Measurements from ENCODE around the gene IFT27. TPM values are rescaled to one million over a fixed set of nuclear protein-coding genes. Genes with fewer than 3 reads are reported as not detected.

The IFT27 gene
- 26.3 and 28.5 TPM in 2 replicates for total RNA-seq

DNA sequence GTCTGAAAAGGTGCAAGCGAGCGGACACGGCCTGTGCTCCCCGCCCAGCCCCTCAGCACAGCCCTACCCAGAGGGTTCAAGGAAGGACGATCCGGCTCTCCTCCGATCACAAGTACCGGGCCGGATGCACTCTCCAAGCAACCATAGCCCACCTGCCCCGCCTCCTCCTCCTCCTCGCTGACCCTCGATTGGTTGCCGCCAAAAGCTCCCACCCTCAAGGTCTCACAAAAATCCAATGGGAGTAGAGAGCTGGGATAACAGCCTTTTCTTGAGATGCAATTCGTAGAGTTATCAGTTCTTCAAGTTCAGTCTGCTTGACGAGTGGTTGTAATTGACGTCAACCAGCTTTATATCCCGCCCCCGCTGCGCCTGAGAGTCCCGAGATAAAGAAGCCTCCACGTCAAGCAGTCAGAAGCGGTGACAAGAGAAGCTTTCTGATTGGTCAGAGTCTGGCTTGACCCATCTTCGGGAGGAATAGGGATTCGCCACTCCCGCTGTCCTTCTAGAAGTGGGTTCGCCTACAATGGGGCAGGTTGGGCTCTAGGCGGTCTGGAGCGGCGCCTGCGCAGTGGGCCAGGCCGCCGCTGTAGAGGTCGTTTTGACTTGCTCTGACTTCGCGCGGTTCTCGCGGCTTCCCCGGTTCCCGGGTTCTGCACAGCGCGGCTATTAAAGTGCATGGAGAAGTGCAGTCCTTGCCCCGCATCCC lies at the start of gene IFT27:
Gene IFT27 (minus strand): TSS at position 156 of the 706 bp plus-strand sequence. CDS start 412 bp downstream, outside the sequence.
- intact Hi-C loops (cut with micrococcal nuclease), result loop anchor here (1.0 to 5.0 kb wide), 2 partner anchors 247 to 466 kb away; partner anchors contain the start of genes EIF3D and RAC2
- H3K27ac Mint-ChIP-seq, result peak within 1 kb of the TSS; percentile 94
- peaks cover 24% of the 10 kb centered on the region for H3K4me1 Mint-ChIP-seq
- peak within 1 kb of the TSS; percentile 90 for H3K4me3 Mint-ChIP-seq
- H3K9me3 Mint-ChIP-seq, result no peaks in the 10 kb centered on the region
- H3K36me3 Mint-ChIP-seq (ENCODE audit: low read depth), result no peaks in the 10 kb centered on the region
- no peaks in the 10 kb centered on the region for H3K27me3 Mint-ChIP-seq
- DNase-seq, result peak; percentile 99

- Mint-ChIP-seq H3K9me3 (no peaks in the 10 kb centered on the region), H3K36me3 (ENCODE audit: low read depth) (no peaks in the 10 kb centered on the region), H3K4me1 (peaks cover 5% of the 10 kb centered on the region), H3K4me3 (no peak overlapping the region), H3K27ac (no peak overlapping the region), H3K27me3 (peaks cover 25% of the 10 kb centered on the region)
- no peak for DNase-seq
- intact Hi-C loops (cut with micrococcal nuclease), result no loop called here
Observed at GRCh38 chr22:36824655-36825054, 48.7 kb upstream of the IFT27 start.

- intact Hi-C loops (cut with micrococcal nuclease), result no loop called here
- H3K27ac Mint-ChIP-seq, result no peak overlapping the region
- no peaks in the 10 kb centered on the region for H3K36me3 Mint-ChIP-seq (ENCODE audit: low read depth)
- H3K27me3 Mint-ChIP-seq, result peaks cover 29% of the 10 kb centered on the region
- no peaks in the 10 kb centered on the region for H3K4me1 Mint-ChIP-seq
- no peaks in the 10 kb centered on the region for H3K9me3 Mint-ChIP-seq
- no peak overlapping the region for H3K4me3 Mint-ChIP-seq
- no peak for DNase-seq
Observed at GRCh38 chr22:36823186-36823839, 47.4 kb upstream of the IFT27 start.

DNA sequence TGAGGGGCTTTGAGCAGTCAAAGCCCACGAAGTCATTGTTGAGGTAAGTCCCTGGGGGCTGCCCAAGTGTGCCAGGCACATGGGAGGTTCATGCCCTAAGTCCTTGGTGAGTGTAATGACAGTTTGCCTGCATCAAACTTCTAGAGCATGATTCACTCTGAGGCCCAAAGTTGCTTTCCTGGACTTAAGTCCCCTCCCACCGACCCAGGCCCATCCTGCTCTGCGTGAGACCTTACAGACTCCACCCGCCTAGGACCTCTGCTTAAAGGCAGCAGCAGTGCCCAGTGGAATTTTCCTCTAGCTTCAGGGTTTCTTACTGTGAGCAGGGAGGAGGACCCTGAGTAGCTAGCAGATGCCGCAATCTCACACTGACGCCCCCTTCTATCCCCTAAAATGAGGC lies 46.7 kb upstream of the IFT27 start:
- H3K36me3 Mint-ChIP-seq (ENCODE audit: low read depth), result no peaks in the 10 kb centered on the region
- no peak overlapping the region for H3K27ac Mint-ChIP-seq

DNA sequence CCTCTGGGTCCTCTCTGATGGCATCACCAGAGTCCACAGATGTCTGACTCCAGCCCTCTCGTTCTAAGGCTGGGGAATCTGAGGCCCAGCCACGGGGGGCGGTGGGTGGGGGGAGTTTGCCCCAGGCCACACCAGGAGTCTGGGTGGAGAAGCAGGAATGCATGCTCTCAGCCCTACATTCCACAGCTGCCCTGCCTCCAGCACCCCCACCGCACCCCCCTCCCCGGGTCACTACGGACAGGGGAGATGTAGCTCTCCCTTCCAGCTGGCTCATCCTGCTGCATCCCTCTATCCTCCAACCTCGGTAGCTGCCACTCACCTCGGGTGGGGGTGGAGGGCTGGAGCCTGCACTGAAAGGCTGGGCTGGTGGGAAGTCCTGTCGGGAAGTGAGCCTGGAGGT lies 43.2 kb upstream of the IFT27 start:
- H3K9me3 Mint-ChIP-seq, result no peaks in the 10 kb centered on the region
- H3K4me3 Mint-ChIP-seq, result no peak overlapping the region
- DNase-seq, result no peak
- no peak overlapping the region for H3K27ac Mint-ChIP-seq
- intact Hi-C loops (cut with micrococcal nuclease), result no loop called here
- peaks cover 55% of the 10 kb centered on the region for H3K27me3 Mint-ChIP-seq
- H3K4me1 Mint-ChIP-seq, result peaks cover 2% of the 10 kb centered on the region
- no peaks in the 10 kb centered on the region for H3K36me3 Mint-ChIP-seq (ENCODE audit: low read depth)

More for the DNA sequence above, 46.7 kb upstream of the IFT27 start:
- Mint-ChIP-seq H3K4me1 (no peaks in the 10 kb centered on the region), H3K27me3 (peaks cover 35% of the 10 kb centered on the region), H3K4me3 (no peak overlapping the region), H3K9me3 (no peaks in the 10 kb centered on the region)
- intact Hi-C loops (cut with micrococcal nuclease), result no loop called here
- no peak for DNase-seq

DNA sequence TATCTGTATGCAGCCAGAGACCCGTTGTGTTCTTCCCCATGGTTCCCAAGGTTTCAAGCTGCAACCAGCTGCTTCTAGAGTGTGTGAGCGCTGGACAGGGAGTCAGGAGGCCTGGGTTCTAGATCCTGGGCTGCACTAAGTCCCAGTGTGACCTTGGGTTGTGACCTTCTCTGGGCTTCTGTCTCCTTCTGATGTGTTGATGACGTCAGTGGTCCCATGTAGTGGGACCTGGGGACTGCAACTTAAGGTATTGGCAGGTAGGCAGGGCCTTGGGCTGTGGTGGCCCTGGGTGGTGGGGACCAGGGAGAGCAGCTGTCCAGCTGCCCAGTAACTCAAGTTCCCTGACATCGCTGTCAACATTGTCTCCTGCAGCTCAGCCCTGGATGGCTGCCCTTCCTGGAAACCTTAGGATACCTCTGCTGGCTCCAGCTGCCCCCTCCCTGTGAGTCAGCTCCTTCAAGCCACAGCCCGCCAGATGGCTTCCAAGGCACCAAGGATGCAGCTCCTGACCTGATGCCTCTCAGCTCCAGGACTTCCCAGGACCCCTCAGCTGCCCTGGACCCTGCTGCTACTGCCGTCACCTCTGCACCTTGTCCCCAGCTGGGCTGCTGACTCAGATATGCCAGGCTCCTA lies 42.2 kb upstream of the IFT27 start:
- DNase-seq, result no peak
- no peak overlapping the region for H3K27ac Mint-ChIP-seq
- H3K4me3 Mint-ChIP-seq, result no peak overlapping the region
- no peaks in the 10 kb centered on the region for H3K36me3 Mint-ChIP-seq (ENCODE audit: low read depth)
- intact Hi-C loops (cut with micrococcal nuclease), result no loop called here
- peaks cover 63% of the 10 kb centered on the region for H3K27me3 Mint-ChIP-seq
- no peaks in the 10 kb centered on the region for H3K9me3 Mint-ChIP-seq
- H3K4me1 Mint-ChIP-seq, result peaks cover 4% of the 10 kb centered on the region

- intact Hi-C loops (cut with micrococcal nuclease), result no loop called here
- Mint-ChIP-seq H3K4me3 (peak overlapping the region; percentile 10), H3K27ac (no peak overlapping the region), H3K4me1 (peaks cover 4% of the 10 kb centered on the region), H3K36me3 (ENCODE audit: low read depth) (no peaks in the 10 kb centered on the region), H3K9me3 (no peaks in the 10 kb centered on the region), H3K27me3 (peaks cover 69% of the 10 kb centered on the region)
- no peak for DNase-seq
Observed at GRCh38 chr22:36817525-36817848, 41.6 kb upstream of the IFT27 start.

DNA sequence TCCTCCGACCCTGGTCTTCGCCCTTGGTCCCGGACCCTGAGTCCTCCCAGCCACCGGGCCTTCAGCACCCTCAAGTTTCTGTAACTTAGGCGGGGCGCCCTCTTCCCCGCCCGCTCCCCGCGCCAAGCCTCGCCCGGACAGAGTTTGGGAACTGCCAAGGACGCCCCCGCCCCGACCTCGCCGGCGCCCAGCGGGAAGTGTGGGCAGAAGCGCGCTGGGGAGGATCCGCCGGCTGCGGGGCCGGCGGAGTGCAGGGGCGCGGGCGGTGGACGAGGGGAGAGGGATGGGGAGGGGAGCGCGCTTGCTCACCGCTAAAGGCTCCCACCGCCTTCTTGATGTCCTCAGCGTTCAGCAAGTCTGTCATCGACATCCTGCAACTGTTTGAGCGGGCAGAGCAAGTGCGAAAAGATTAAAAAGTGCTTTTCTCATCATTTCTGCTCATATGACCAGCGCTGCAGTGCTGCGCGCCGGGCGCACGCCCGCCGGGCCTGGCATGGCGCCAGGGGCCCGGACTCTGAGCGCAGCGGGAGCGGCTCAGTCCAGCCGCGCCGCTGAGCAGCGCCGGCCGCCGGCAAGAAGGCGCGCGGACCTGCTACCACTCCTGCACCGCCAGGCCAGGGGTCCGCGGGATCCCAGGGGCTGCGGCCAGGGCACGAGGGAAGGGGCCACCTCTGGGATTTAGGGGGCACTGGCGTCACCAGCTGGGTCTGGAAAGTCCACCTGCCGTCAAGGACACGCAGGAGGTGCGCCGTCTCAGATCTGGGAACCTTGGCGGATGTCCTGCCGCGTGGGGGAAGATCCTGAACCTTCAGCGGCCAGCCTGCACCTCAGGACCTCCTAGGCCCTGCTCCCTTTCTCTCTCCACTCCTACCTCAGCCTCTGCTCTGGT lies 41.0 kb upstream of the IFT27 start, which contains the start of gene PVALB:
Gene PVALB (minus strand): TSS at position 400 of the 889 bp plus-strand sequence. CDS start 30 bp downstream, at position 370.
- H3K27ac Mint-ChIP-seq, result no peak within 1 kb of the TSS
- peak; percentile 59 for DNase-seq
- no peaks in the 10 kb centered on the region for H3K36me3 Mint-ChIP-seq (ENCODE audit: low read depth)
- H3K27me3 Mint-ChIP-seq, result peaks cover 69% of the 10 kb centered on the region
- no peaks in the 10 kb centered on the region for H3K9me3 Mint-ChIP-seq
- H3K4me3 Mint-ChIP-seq, result peak within 1 kb of the TSS; percentile 10
- intact Hi-C loops (cut with micrococcal nuclease), result no loop called here
- peaks cover 4% of the 10 kb centered on the region for H3K4me1 Mint-ChIP-seq

GRCh38 chr22:36816339-36816635 lies 40.4 kb upstream of the IFT27 start:
- H3K27ac Mint-ChIP-seq, result no peak overlapping the region
- H3K27me3 Mint-ChIP-seq, result peaks cover 69% of the 10 kb centered on the region
- H3K4me3 Mint-ChIP-seq, result no peak overlapping the region
- DNase-seq, result no peak
- no peaks in the 10 kb centered on the region for H3K36me3 Mint-ChIP-seq (ENCODE audit: low read depth)
- intact Hi-C loops (cut with micrococcal nuclease), result no loop called here
- no peaks in the 10 kb centered on the region for H3K9me3 Mint-ChIP-seq
- peaks cover 4% of the 10 kb centered on the region for H3K4me1 Mint-ChIP-seq

GRCh38 chr22:36815558-36816338 lies 39.8 kb upstream of the IFT27 start:
- Mint-ChIP-seq H3K4me1 (peaks cover 4% of the 10 kb centered on the region), H3K9me3 (no peaks in the 10 kb centered on the region), H3K36me3 (ENCODE audit: low read depth) (no peaks in the 10 kb centered on the region), H3K27me3 (peaks cover 66% of the 10 kb centered on the region), H3K4me3 (no peak overlapping the region), H3K27ac (no peak overlapping the region)
- no peak for DNase-seq
- intact Hi-C loops (cut with micrococcal nuclease), result no loop called here

DNA sequence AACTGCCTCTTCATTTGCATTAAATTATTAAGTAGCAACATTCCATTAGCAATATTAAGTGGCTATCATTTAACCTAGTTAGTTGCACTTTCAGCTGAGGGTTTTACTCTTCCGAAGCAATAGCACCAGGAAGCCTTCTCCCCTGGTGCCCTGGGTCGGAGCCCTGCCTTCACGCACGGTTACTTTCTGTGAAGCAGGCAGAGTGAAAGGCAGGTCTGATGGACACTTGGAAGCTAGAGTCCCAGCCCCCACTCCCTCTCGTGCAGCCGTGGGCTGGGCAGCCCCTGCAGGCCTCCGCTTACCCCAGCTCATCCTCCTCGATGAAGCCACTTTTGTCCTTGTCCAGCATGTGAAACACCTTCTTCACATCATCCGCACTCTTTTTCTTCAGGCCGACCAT lies 38.9 kb upstream of the IFT27 start:
- H3K27me3 Mint-ChIP-seq, result peaks cover 57% of the 10 kb centered on the region

DNA sequence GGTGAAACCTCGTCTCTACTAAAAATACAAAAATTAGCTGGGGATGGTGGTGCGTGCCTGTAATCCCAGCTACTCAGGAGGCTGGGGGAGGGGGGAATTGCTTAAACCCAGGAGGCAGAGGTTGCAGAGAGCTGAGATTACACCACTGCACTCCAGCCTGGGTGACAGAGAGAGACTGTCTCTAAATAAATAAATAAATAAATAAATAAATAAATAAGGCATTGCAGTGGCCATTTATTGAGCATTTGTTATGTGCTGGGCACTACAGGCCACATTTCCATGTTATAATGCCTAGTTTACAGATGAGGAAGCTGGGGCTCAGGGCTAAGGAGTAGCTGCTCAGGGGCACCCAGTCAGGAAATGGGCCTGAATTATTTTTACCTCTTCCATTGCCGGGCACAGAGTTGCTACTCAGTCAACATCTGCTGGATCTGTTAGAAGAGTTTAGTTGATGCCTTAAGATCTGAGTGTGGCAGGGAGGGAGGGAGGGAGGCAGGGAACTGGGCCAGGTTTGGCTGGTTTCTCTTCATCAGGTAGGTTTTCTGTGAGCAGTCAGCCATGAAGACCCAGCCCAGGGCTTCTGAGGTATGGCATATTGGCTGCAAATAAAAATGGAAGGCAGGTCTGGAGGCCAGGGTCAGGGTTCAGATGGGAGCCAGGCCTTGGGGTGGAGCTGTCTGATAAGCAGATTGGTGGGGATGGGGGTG lies 35.3 kb upstream of the IFT27 start:
- intact Hi-C loops (cut with micrococcal nuclease), result no loop called here
- peaks cover 17% of the 10 kb centered on the region for H3K4me1 Mint-ChIP-seq
- DNase-seq, result no peak
- H3K27me3 Mint-ChIP-seq, result peaks cover 34% of the 10 kb centered on the region
- H3K36me3 Mint-ChIP-seq (ENCODE audit: low read depth), result no peaks in the 10 kb centered on the region
- no peak overlapping the region for H3K4me3 Mint-ChIP-seq
- no peaks in the 10 kb centered on the region for H3K9me3 Mint-ChIP-seq
- peak overlapping the region; percentile 19 for H3K27ac Mint-ChIP-seq

More for the DNA sequence above, 38.9 kb upstream of the IFT27 start:
- no peak overlapping the region for H3K27ac Mint-ChIP-seq
- no peak for DNase-seq
- intact Hi-C loops (cut with micrococcal nuclease), result no loop called here
- H3K9me3 Mint-ChIP-seq, result no peaks in the 10 kb centered on the region
- H3K4me3 Mint-ChIP-seq, result no peak overlapping the region
- peaks cover 4% of the 10 kb centered on the region for H3K4me1 Mint-ChIP-seq
- H3K36me3 Mint-ChIP-seq (ENCODE audit: low read depth), result no peaks in the 10 kb centered on the region
